Liver (tissue), 3 donors: ENCODE results near the gene AWAT2.

Source experiments
- CTCF ChIP-seq: fragments of 150-350 bp; IDR thresholded peaks from 2 replicates; pipeline ENCODE4 v1.5.1; 2017; ENCODE audit warnings: improper control_type of control experiment, low read depth, low read length; ENCODE audit not compliant: missing input control
- EGR1 ChIP-seq, 2 donors: IDR thresholded peaks; 2 replicates each; pipeline ENCODE4 v1.6.1; 2016 to 2018; ENCODE audit warnings: antibody characterized with exemption in 2 of 2, low read depth in 2 of 2
- GABPA ChIP-seq, 2 donors: IDR thresholded peaks in 1 of 2; conservative IDR thresholded peaks in 1 of 2; 2 replicates each; pipeline ENCODE4 v1.6.1; 2016; ENCODE audit warnings: antibody characterized with exemption in 2 of 2, mild to moderate bottlenecking in 1 of 2, moderate library complexity in 1 of 2
- HNF4G ChIP-seq: IDR thresholded peaks from 2 replicates; pipeline ENCODE4 v1.6.1; 2016; ENCODE audit warnings: antibody characterized with exemption
- MAX ChIP-seq: IDR thresholded peaks from 2 replicates; pipeline ENCODE4 v1.6.1; 2016; ENCODE audit warnings: antibody characterized with exemption
- RAD21 ChIP-seq, 2 donors: IDR thresholded peaks; 2 replicates each; pipeline ENCODE4 v1.6.1; 2016; ENCODE audit warnings: antibody characterized with exemption in 2 of 2, mild to moderate bottlenecking in 2 of 2
- REST ChIP-seq: IDR thresholded peaks from 2 replicates; pipeline ENCODE4 v1.6.1; 2016; ENCODE audit warnings: antibody characterized with exemption, mild to moderate bottlenecking
- RXRA ChIP-seq, 2 donors: IDR thresholded peaks; 2 replicates each; pipeline ENCODE4 v1.6.1; 2017 to 2018; ENCODE audit warnings: antibody characterized with exemption in 2 of 2, mild to moderate bottlenecking in 1 of 2
- TAF1 ChIP-seq: conservative IDR thresholded peaks from 2 replicates; pipeline ENCODE4 v1.6.1; 2016; ENCODE audit warnings: antibody characterized with exemption, mild to moderate bottlenecking
- donor health status: healthy.
- donor health status: healthy.

GRCh38 chrX:70079297-70079696, 29.6 kb upstream of the AWAT2 start:
- TF ChIP-seq CTCF (no peak), HNF4G (no peak), EGR1 (IDR thresholded peaks at IDR 0.05; ENCODE audit: low read depth in 2 of 2) (no peak), RXRA (IDR thresholded peaks at IDR 0.05) (no peak), REST (no peak), GABPA (IDR thresholded peaks at IDR 0.05 in 1 of 2, conservative IDR thresholded peaks at IDR 0.05 in 1 of 2) (no peak), TAF1 (no peak), MAX (no peak), RAD21 (IDR thresholded peaks at IDR 0.05) (no peak)
